ENCODE results near the gene ADAMTS18. TPM values are rescaled to one million over a fixed set of nuclear protein-coding genes. Genes with fewer than 3 reads are reported as not detected.
"Not testable (repeated sequence)": the region's sequence is repeated elsewhere in the genome, so short reads cannot be mapped to it uniquely, and the experiment has no call there.

ADAMTS18 gene
- total RNA-seq, 1 experiment from 2014 or later = not detected

GRCh38 chr16:77276661-77277060 lies 158.2 kb downstream of the ADAMTS18 start:
- H4K20me1 ChIP-seq (ENCODE audit: insufficient read depth) = no peaks in the 10 kb centered on the region
- intact Hi-C loops (cut with micrococcal nuclease; ENCODE audit: unreplicated experiment) = no loop called here
- no peaks in the 10 kb centered on the region for H3K27me3 ChIP-seq (ENCODE audit: insufficient read depth, low read depth)
- POLR2A ChIA-PET (ENCODE audit: unreplicated experiment) = no interaction called here
- no peaks in the 10 kb centered on the region; the same call in 1 of the 2 replicates for H3K9me3 ChIP-seq (ENCODE audit: insufficient read depth, low read depth)
- H3K4me3 ChIP-seq = no peak overlapping the region
- peaks cover 26% of the 10 kb centered on the region for H3K4me1 ChIP-seq (replicated peaks; ENCODE audit: insufficient read depth)
- no peaks in the 10 kb centered on the region for H3F3A ChIP-seq (ENCODE audit: insufficient read depth, low read depth)
- no peak overlapping the region for H2AFZ ChIP-seq
- no TSS peak for BruUV-seq (replicated peaks)
- CTCF ChIA-PET = no interaction called here
- no peaks in the 10 kb centered on the region for H3K79me2 ChIP-seq (ENCODE audit: low read depth)
- no peaks in the 10 kb centered on the region for H3K36me3 ChIP-seq (ENCODE audit: low read depth)
- H3K4me2 ChIP-seq = no peak overlapping the region
- no peak for DNase-seq
- H3K9me2 ChIP-seq (ENCODE audit: insufficient read depth) = no peaks in the 10 kb centered on the region
- no peak overlapping the region for H3K27ac ChIP-seq
- no peak for TF ChIP-seq CTCF (conservative IDR thresholded peaks at IDR 0.05)
- no peak for TF ChIP-seq EZH2 (IDR thresholded peaks at IDR 0.05; ENCODE audit: low read depth)

- DNase-seq; H3K9me2 ChIP-seq (ENCODE audit: insufficient read depth); H3K79me2 ChIP-seq (ENCODE audit: low read depth); H3F3A ChIP-seq (ENCODE audit: insufficient read depth, low read depth); POLR2A ChIA-PET (ENCODE audit: unreplicated experiment); H4K20me1 ChIP-seq (ENCODE audit: insufficient read depth); H3K9me3 ChIP-seq (ENCODE audit: insufficient read depth, low read depth); H2AFZ ChIP-seq; BruUV-seq (replicated peaks); H3K27ac ChIP-seq; H3K4me3 ChIP-seq; intact Hi-C loops (cut with micrococcal nuclease; ENCODE audit: unreplicated experiment); H3K36me3 ChIP-seq (ENCODE audit: low read depth); CTCF ChIA-PET; H3K27me3 ChIP-seq (ENCODE audit: insufficient read depth, low read depth): not testable (repeated sequence)
- peaks cover 26% of the 10 kb centered on the region for H3K4me1 ChIP-seq (replicated peaks; ENCODE audit: insufficient read depth)
- peak overlapping the region; percentile 6; the same call in 1 of the 2 replicates for H3K4me2 ChIP-seq
Measured at GRCh38 chr16:77275303-77275702, 159.5 kb downstream of the ADAMTS18 start.

- intact Hi-C loops (cut with micrococcal nuclease; ENCODE audit: unreplicated experiment) = no loop called here
- no peak overlapping the region for H3K4me3 ChIP-seq
- no peaks in the 10 kb centered on the region; the same call in 1 of the 2 replicates for H3K9me3 ChIP-seq (ENCODE audit: insufficient read depth, low read depth)
- H3F3A ChIP-seq (ENCODE audit: insufficient read depth, low read depth) = no peaks in the 10 kb centered on the region
- TF ChIP-seq CTCF (conservative IDR thresholded peaks at IDR 0.05) = no peak
- no peak for TF ChIP-seq EZH2 (IDR thresholded peaks at IDR 0.05; ENCODE audit: low read depth)
- 0 out of 2 replicates have a peak overlapping the region, but pooled peaks have one; percentile 26 for H2AFZ ChIP-seq
- no peaks in the 10 kb centered on the region for H3K36me3 ChIP-seq (ENCODE audit: low read depth)
- H3K4me1 ChIP-seq (replicated peaks; ENCODE audit: insufficient read depth) = peaks cover 26% of the 10 kb centered on the region
- H3K27me3 ChIP-seq (ENCODE audit: insufficient read depth, low read depth) = no peaks in the 10 kb centered on the region
- CTCF ChIA-PET = no interaction called here
- POLR2A ChIA-PET (ENCODE audit: unreplicated experiment) = no interaction called here
- no TSS peak for BruUV-seq (replicated peaks)
- H3K4me2 ChIP-seq = peak overlapping the region; percentile 30
- no peaks in the 10 kb centered on the region for H3K9me2 ChIP-seq (ENCODE audit: insufficient read depth)
- no peak overlapping the region for H3K27ac ChIP-seq
- no peaks in the 10 kb centered on the region for H3K79me2 ChIP-seq (ENCODE audit: low read depth)
- H4K20me1 ChIP-seq (ENCODE audit: insufficient read depth) = no peaks in the 10 kb centered on the region
- no peak for DNase-seq
Measured at GRCh38 chr16:77273815-77274214, 161.0 kb downstream of the ADAMTS18 start.
